K562 (cell line): ENCODE data around the gene MICALL2. TPM values are rescaled to one million over a fixed set of nuclear protein-coding genes. Genes with fewer than 3 reads are reported as not detected.

Experiments used
- CCNT2 ChIP-seq: IDR thresholded peaks from 2 replicates; pipeline ENCODE4 v1.6.1; 2011; ENCODE audit warnings: borderline replicate concordance, low read depth, mild to moderate bottlenecking, moderate library complexity, mixed read lengths, low read length; ENCODE audit not compliant: insufficient read length; ENCODE audit errors: extremely low read depth
- CEBPB ChIP-seq: fragments of 450-650 bp; IDR thresholded peaks from 2 replicates; pipeline ENCODE4 v1.6.1; 2016; ENCODE audit warnings: missing genetic modification characterization, missing compliant biosample characterization
- CHCHD3 ChIP-seq: fragments of 250-450 bp; sonication (Bioruptor Pico); IDR thresholded peaks from 2 replicates; pipeline ENCODE4 v2.1.2; 2022; ENCODE audit warnings: mild to moderate bottlenecking
- CHD1 ChIP-seq: fragments of 200-600 bp; sonication (generic); IDR thresholded peaks from one replicate; pipeline ENCODE4 v1.6.1; 2012; ENCODE audit warnings: mild to moderate bottlenecking, moderate library complexity, low read length, inconsistent platforms
- CREM ChIP-seq: IDR thresholded peaks from 2 replicates; pipeline ENCODE4 v1.6.1; 2014; ENCODE audit warnings: antibody characterized with exemption, low read depth
- MTA1 ChIP-seq: fragments of 450-650 bp; IDR thresholded peaks from 2 replicates; pipeline ENCODE4 v1.6.1; 2017; ENCODE audit warnings: borderline replicate concordance
- MXI1 ChIP-seq: IDR thresholded peaks from 2 replicates; pipeline ENCODE4 v1.6.1; 2011; ENCODE audit warnings: low read depth, mild to moderate bottlenecking, improper control_type of control experiment, low read length
- NCOA1 ChIP-seq: fragments of 450-650 bp; IDR thresholded peaks from 2 replicates; pipeline ENCODE4 v1.6.1; 2016; ENCODE audit warnings: low read depth
- NRF1 ChIP-seq, 2 experiments: fragments of 450-650 bp; IDR thresholded peaks in 1 of 2; conservative IDR thresholded peaks in 1 of 2; 2 replicates each; pipeline ENCODE4 v1.6.1; 2014; ENCODE audit warnings: mild to moderate bottlenecking in 2 of 2
- PRPF4 ChIP-seq: fragments of 200-400 bp; formaldehyde crosslinking; IDR thresholded peaks from one replicate; pipeline ENCODE4 v1.6.1; 2017; ENCODE audit warnings: low read length, low read depth, mild to moderate bottlenecking; ENCODE audit not compliant: insufficient read depth, poor library complexity, severe bottlenecking
- SIN3A ChIP-seq, 2 experiments: fragments of 150-350 bp in 1 of 2; IDR thresholded peaks; 2 replicates each; pipeline ENCODE4 v1.6.1; 2011 to 2016; ENCODE audit warnings: borderline replicate concordance in 2 of 2, low read depth in 2 of 2, low read length in 2 of 2, mild to moderate bottlenecking in 2 of 2, moderate library complexity in 2 of 2; ENCODE audit not compliant: control insufficient read depth in 1 of 2
- SRSF1 ChIP-seq: fragments of 200-400 bp; formaldehyde crosslinking; IDR thresholded peaks from 2 replicates; pipeline ENCODE4 v1.6.1; 2017; ENCODE audit warnings: mild to moderate bottlenecking, low read depth, low read length, moderate library complexity
- TSC22D4 ChIP-seq: fragments of 450-650 bp; IDR thresholded peaks from 2 replicates; pipeline ENCODE4 v1.6.1; 2016; ENCODE audit warnings: missing genetic modification characterization, missing biosample characterization, control low read depth
- ZBTB12 ChIP-seq: fragments of 250-450 bp; sonication (Bioruptor Pico); IDR thresholded peaks from 2 replicates; pipeline ENCODE4 v1.4.0; 2020
- ZC3H11A ChIP-seq: IDR thresholded peaks from 2 replicates; pipeline ENCODE4 v1.6.1; 2012; ENCODE audit warnings: low read depth, low read length, improper control_type of control experiment
- ZNF384 ChIP-seq: IDR thresholded peaks from 2 replicates; pipeline ENCODE4 v1.6.1; 2012; ENCODE audit warnings: low read depth, low read length, improper control_type of control experiment
- ZNF707 ChIP-seq: fragments of 250-450 bp; sonication (Bioruptor Pico); conservative IDR thresholded peaks from 2 replicates; pipeline ENCODE4 v1.8.0; 2022; ENCODE audit warnings: inconsistent platforms, mild to moderate bottlenecking, moderate library complexity
- ZNF764 ChIP-seq: fragments of 250-450 bp; sonication (Bioruptor Pico); IDR thresholded peaks from 2 replicates; pipeline ENCODE4 v1.4.0; 2020; ENCODE audit warnings: low read depth, mild to moderate bottlenecking, moderate library complexity
- ZNF830 ChIP-seq: fragments of 250-450 bp; sonication (Bioruptor Pico); IDR thresholded peaks from 2 replicates; pipeline ENCODE4 v1.5.0; 2021; ENCODE audit warnings: mild to moderate bottlenecking
- ZSCAN32 ChIP-seq: fragments of 450-650 bp; formaldehyde crosslinking; IDR thresholded peaks from 2 replicates; pipeline ENCODE4 v1.4.0; 2020; ENCODE audit warnings: mild to moderate bottlenecking, moderate library complexity
- polyA plus RNA-seq, 8 experiments: library from polyadenylated mRNA; depleted of rRNA in 4 of 8; stranded (reverse) in 5 of 8; unstranded in 3 of 8; fragments of >200 nt; fragmentation: Nextera tagmentation in 2 of 8; fragmentation: Illumina TruSeq in 1 of 8; extraction: Ambion mirVana in 2 of 8; extraction: Trizol in 1 of 8; gene quantifications; 2 replicates each; pipeline versions ENCODE4 v1.2.1 to v1.2.3, GENCODE V29; 2011 to 2014; ENCODE audit warnings: inconsistent platforms in 1 of 8, missing spikeins in 1 of 8
- total RNA-seq, 7 experiments: library from RNA; depleted of rRNA in 6 of 7; stranded (reverse); fragments of >200 nt in 6 of 7; fragmentation: Illumina TruSeq in 2 of 7; extraction: Trizol in 2 of 7; gene quantifications; 2 replicates each; pipeline versions ENCODE4 v1.2.1 to v1.2.3, GENCODE V29; 2011 to 2021; ENCODE audit warnings: low replicate concordance in 1 of 7
- TF ChIP-seq, protein P1 (sequence below), 2 experiments: IDR thresholded peaks; 2 replicates each; pipeline ENCODE4 v1.6.1; 2012; ENCODE audit warnings: improper control_type of control experiment in 2 of 2, low read depth in 2 of 2, low read length in 2 of 2, borderline replicate concordance in 1 of 2
- TF ChIP-seq, protein P2 (sequence below): sonication (generic); IDR thresholded peaks from 2 replicates; pipeline ENCODE4 v1.6.1; 2016
- TF ChIP-seq, protein P3 (sequence below): fragments of 450-650 bp; IDR thresholded peaks from 2 replicates; pipeline ENCODE4 v1.6.1; 2016; ENCODE audit warnings: antibody characterized with exemption

The MICALL2 gene
- total and polyA plus RNA-seq, 9 of the 15 experiments (the other 6 are each of a cell fraction or from before 2014, with no cell fraction given): 1.8 to 103 (median 17.0) TPM

GRCh38 chr7:1457949-1458682 is 1.2 kb downstream of the MICALL2 start (continued):
- no peak for TF ChIP-seq PRPF4
- no peak for TF ChIP-seq ZNF384
- no peak for TF ChIP-seq ZSCAN32 (CRISPR knock-in tag)
- TF ChIP-seq, protein P1, sequence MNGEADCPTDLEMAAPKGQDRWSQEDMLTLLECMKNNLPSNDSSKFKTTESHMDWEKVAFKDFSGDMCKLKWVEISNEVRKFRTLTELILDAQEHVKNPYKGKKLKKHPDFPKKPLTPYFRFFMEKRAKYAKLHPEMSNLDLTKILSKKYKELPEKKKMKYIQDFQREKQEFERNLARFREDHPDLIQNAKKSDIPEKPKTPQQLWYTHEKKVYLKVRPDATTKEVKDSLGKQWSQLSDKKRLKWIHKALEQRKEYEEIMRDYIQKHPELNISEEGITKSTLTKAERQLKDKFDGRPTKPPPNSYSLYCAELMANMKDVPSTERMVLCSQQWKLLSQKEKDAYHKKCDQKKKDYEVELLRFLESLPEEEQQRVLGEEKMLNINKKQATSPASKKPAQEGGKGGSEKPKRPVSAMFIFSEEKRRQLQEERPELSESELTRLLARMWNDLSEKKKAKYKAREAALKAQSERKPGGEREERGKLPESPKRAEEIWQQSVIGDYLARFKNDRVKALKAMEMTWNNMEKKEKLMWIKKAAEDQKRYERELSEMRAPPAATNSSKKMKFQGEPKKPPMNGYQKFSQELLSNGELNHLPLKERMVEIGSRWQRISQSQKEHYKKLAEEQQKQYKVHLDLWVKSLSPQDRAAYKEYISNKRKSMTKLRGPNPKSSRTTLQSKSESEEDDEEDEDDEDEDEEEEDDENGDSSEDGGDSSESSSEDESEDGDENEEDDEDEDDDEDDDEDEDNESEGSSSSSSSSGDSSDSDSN (IDR thresholded peaks at IDR 0.05; ENCODE audit: borderline replicate concordance in 1 of 2, low read depth in 2 of 2, low read length in 2 of 2): 0 out of 4 replicates have a peak, but pooled peaks have one; percentile 33 to 34
- TF ChIP-seq MTA1: no peak
- peak; percentile 77 for TF ChIP-seq CEBPB (tag)
- TF ChIP-seq CHD1: peak; percentile 32
- TF ChIP-seq, protein P2, sequence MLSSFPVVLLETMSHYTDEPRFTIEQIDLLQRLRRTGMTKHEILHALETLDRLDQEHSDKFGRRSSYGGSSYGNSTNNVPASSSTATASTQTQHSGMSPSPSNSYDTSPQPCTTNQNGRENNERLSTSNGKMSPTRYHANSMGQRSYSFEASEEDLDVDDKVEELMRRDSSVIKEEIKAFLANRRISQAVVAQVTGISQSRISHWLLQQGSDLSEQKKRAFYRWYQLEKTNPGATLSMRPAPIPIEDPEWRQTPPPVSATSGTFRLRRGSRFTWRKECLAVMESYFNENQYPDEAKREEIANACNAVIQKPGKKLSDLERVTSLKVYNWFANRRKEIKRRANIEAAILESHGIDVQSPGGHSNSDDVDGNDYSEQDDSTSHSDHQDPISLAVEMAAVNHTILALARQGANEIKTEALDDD: no peak
- TF ChIP-seq ZNF707 (CRISPR knock-in tag): no peak
- TF ChIP-seq ZC3H11A: no peak
- no peak for TF ChIP-seq TSC22D4 (tag)
- TF ChIP-seq CCNT2: peak; percentile 11
- no peak for TF ChIP-seq CHCHD3 (CRISPR knock-in tag)
- no peak for TF ChIP-seq ZNF830
- TF ChIP-seq ZBTB12: no peak
- TF ChIP-seq SRSF1: no peak
- no peak for TF ChIP-seq ZNF764 (CRISPR knock-in tag)
- TF ChIP-seq, protein P3, sequence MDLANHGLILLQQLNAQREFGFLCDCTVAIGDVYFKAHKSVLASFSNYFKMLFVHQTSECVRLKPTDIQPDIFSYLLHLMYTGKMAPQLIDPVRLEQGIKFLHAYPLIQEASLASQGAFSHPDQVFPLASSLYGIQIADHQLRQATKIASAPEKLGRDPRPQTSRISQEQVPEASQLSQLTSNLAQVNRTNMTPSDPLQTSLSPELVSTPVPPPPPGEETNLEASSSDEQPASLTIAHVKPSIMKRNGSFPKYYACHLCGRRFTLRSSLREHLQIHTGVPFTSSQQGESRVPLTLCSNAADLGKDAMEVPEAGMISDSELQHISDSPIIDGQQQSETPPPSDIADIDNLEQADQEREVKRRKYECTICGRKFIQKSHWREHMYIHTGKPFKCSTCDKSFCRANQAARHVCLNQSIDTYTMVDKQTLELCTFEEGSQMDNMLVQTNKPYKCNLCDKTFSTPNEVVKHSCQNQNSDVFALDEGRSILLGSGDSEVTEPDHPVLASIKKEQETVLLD: no peak
- TF ChIP-seq SIN3A (IDR thresholded peaks at IDR 0.05; ENCODE audit: borderline replicate concordance in 2 of 2, control insufficient read depth in 1 of 2, low read depth in 2 of 2, low read length in 2 of 2): 0 out of 4 replicates have a peak, but pooled peaks of 1 of the 2 experiments have one; percentile 62
- no peak for TF ChIP-seq MXI1
- no peak for TF ChIP-seq NCOA1
- TF ChIP-seq NRF1 (conservative IDR thresholded peaks at IDR 0.05 in 1 of 2, IDR thresholded peaks at IDR 0.05 in 1 of 2): no peak
- TF ChIP-seq CREM: no peak
